RKO (cell line): ENCODE measurements around the gene GORASP1.

Experiments
- DNase-seq: peaks from one replicate; pipeline ENCODE4 v3.0.0-alpha.2; 2016; ENCODE audit warnings: low spot score

The GORASP1 gene

GRCh38 chr3:39107388-39108199, at the start of gene GORASP1, which contains the start of gene TTC21A:
Gene GORASP1 (minus strand): TSS chr3:39107627. CDS start chr3:39107541, 86 bp downstream.
Gene TTC21A (plus strand): TSS chr3:39107680. CDS start chr3:39107838, 158 bp downstream.
- DNase-seq: peak; percentile 84

GRCh38 chr3:39156421-39156820, 49.0 kb upstream of the GORASP1 start:
- DNase-seq: no peak

- DNase-seq: peak; percentile 70
Observed at GRCh38 chr3:39154280-39155021, 47.0 kb upstream of the GORASP1 start.

GRCh38 chr3:39153977-39154279, 46.5 kb upstream of the GORASP1 start:
- no peak for DNase-seq

- peak; percentile 87 for DNase-seq
Observed at GRCh38 chr3:39150803-39151631, 43.6 kb upstream of the GORASP1 start.

GRCh38 chr3:39150148-39150802, 42.8 kb upstream of the GORASP1 start:
- DNase-seq: no peak

GRCh38 chr3:39149498-39150147, 42.2 kb upstream of the GORASP1 start:
- DNase-seq: no peak

GRCh38 chr3:39149059-39149455, 41.6 kb upstream of the GORASP1 start:
- DNase-seq: no peak

GRCh38 chr3:39148435-39149058, 41.1 kb upstream of the GORASP1 start:
- DNase-seq: no peak

GRCh38 chr3:39147711-39148434, 40.4 kb upstream of the GORASP1 start:
- DNase-seq: no peak

- peak; percentile 91 for DNase-seq
Observed at GRCh38 chr3:39146611-39147591, 39.5 kb upstream of the GORASP1 start.

- DNase-seq: no peak
Observed at GRCh38 chr3:39146083-39146501, 38.7 kb upstream of the GORASP1 start.

- DNase-seq: no peak
Observed at GRCh38 chr3:39144748-39145380, 37.4 kb upstream of the GORASP1 start.

- no peak for DNase-seq
Observed at GRCh38 chr3:39144095-39144747, 36.8 kb upstream of the GORASP1 start.

- DNase-seq: no peak
Observed at GRCh38 chr3:39143051-39143885, 35.8 kb upstream of the GORASP1 start.

GRCh38 chr3:39142067-39142466, 34.6 kb upstream of the GORASP1 start:
- no peak for DNase-seq
